PFSK-1 (cell line): ENCODE measurements around the gene ALDH4A1.

Experiments
- POLR2AphosphoS5 ChIP-seq: IDR thresholded peaks from 2 replicates; pipeline ENCODE4 v1.6.1; 2012; ENCODE audit warnings: low read depth, mild to moderate bottlenecking, control low read depth, low read length, moderate library complexity
- REST ChIP-seq, 2 experiments: IDR thresholded peaks; 2 replicates each; pipeline versions ENCODE4 v1.6.1 to v1.8.0; 2011 to 2012; ENCODE audit warnings: low read depth in 2 of 2, low read length in 2 of 2, control low read depth in 1 of 2, inconsistent platforms in 1 of 2, mild to moderate bottlenecking in 1 of 2, moderate library complexity in 1 of 2; ENCODE audit not compliant: insufficient read depth in 1 of 2
- SIN3A ChIP-seq: IDR thresholded peaks from 2 replicates; pipeline ENCODE4 v1.6.1; 2012; ENCODE audit warnings: mild to moderate bottlenecking, low read length, moderate library complexity, borderline replicate concordance; ENCODE audit not compliant: insufficient read depth
- TAF1 ChIP-seq: IDR thresholded peaks from 2 replicates; pipeline ENCODE4 v1.6.1; 2012; ENCODE audit warnings: low read length, control low read depth, borderline replicate concordance; ENCODE audit not compliant: insufficient read depth

- TF ChIP-seq POLR2AphosphoS5 (no peak), SIN3A (no peak), TAF1 (no peak), REST (IDR thresholded peaks at IDR 0.05; ENCODE audit: insufficient read depth in 1 of 2, low read depth in 2 of 2, low read length in 2 of 2) (no peak)
Observed at GRCh38 chr1:18918417-18918816, 16.1 kb upstream of the ALDH4A1 start.
